H1 (cell line): ENCODE data around the gene CTF1. TPM values are rescaled to one million over a fixed set of nuclear protein-coding genes. Genes with fewer than 3 reads are reported as not detected.

ENCODE experiments used
- CTCF ChIA-PET: fragments of 300-600 bp; sonication (Branson Sonifier 250); formaldehyde crosslinking; loops from one replicate; lab custom pipeline; 2021; ENCODE audit not compliant: partially characterized antibody; lab: Charles Lee
- POLR2A ChIA-PET: fragments of 300-600 bp; sonication (Branson Sonifier 250); formaldehyde crosslinking; loops from one replicate; lab custom pipeline; 2021; ENCODE audit warnings: inconsistent platforms; ENCODE audit not compliant: partially characterized antibody; lab: Charles Lee
- DNase-seq, 2 experiments: peaks; one replicate each; pipeline versions ENCODE4 v3.0.0 to v3.0.0-alpha.2; 2010 to 2022; ENCODE audit warnings: low spot score in 2 of 2, low read depth in 1 of 2, mixed read lengths in 1 of 2
- FAIRE-seq: peaks from 2 replicates; lab custom pipeline; 2011; peaks lifted over from hg19 to GRCh38; lab: Jason Lieb, UNC
- H2AFZ ChIP-seq: 2 replicates; pipeline ENCODE4 v1.8.1; 2012; ENCODE audit warnings: low read length, inconsistent platforms
- H2AK5ac ChIP-seq: 2 replicates; pipeline ENCODE4 v1.6.1; 2013; ENCODE audit warnings: low read depth, low read length
- H2BK120ac ChIP-seq: replicated peaks from 2 replicates; pipeline ENCODE3; 2013; ENCODE audit warnings: low read depth, low read length, inconsistent platforms
- H2BK12ac ChIP-seq: 2 replicates; pipeline ENCODE4 v1.6.1; 2013; ENCODE audit warnings: low read depth, low read length
- H2BK15ac ChIP-seq: 2 replicates; pipeline ENCODE4 v1.6.1; 2013; ENCODE audit warnings: low read length
- H2BK20ac ChIP-seq: 2 replicates; pipeline ENCODE4 v1.6.1; 2013; ENCODE audit warnings: low read length
- H2BK5ac ChIP-seq: 2 replicates; pipeline ENCODE4 v1.6.1; 2013; ENCODE audit warnings: low read depth, low read length
- H3K14ac ChIP-seq: 2 replicates; pipeline ENCODE4 v1.6.1; 2013; ENCODE audit warnings: inconsistent platforms; ENCODE audit not compliant: insufficient read length
- H3K18ac ChIP-seq: 2 replicates; pipeline ENCODE4 v1.6.1; 2013; ENCODE audit warnings: low read length; ENCODE audit errors: extremely low read depth
- H3K23ac ChIP-seq: 2 replicates; pipeline ENCODE4 v1.6.1; 2013; ENCODE audit warnings: inconsistent platforms; ENCODE audit not compliant: insufficient read length
- H3K23me2 ChIP-seq: 2 replicates; pipeline ENCODE4 v1.6.1; 2013; ENCODE audit warnings: low read depth, low read length
- H3K27ac ChIP-seq: 2 replicates; pipeline ENCODE4 v1.6.1; 2011; ENCODE audit warnings: low read depth, low read length, inconsistent platforms
- H3K27me3 ChIP-seq, 4 experiments: replicated peaks in 1 of 4; 1 replicate in 1 of 4; 2 replicates in 3 of 4; pipeline versions ENCODE4 v1.6.1 to v1.8.1; 2011 to 2013; ENCODE audit warnings: low read length in 3 of 4, mild to moderate bottlenecking in 3 of 4, inconsistent platforms in 2 of 4, mixed read lengths in 2 of 4, moderate library complexity in 1 of 4; ENCODE audit not compliant: control insufficient read depth in 3 of 4, insufficient read depth in 3 of 4; ENCODE audit errors: extremely low read depth in 1 of 4
- H3K36me3 ChIP-seq, 4 experiments: 2 replicates each; pipeline versions ENCODE4 v1.6.1 to v1.8.1; 2011 to 2013; ENCODE audit warnings: mild to moderate bottlenecking in 4 of 4, low read length in 3 of 4, moderate library complexity in 2 of 4, control low read depth in 1 of 4, inconsistent platforms in 1 of 4; ENCODE audit not compliant: insufficient read depth in 4 of 4, control insufficient read depth in 2 of 4
- H3K4ac ChIP-seq: replicated peaks from 2 replicates; pipeline ENCODE3; 2013; ENCODE audit warnings: low read length, low read depth, mixed read lengths, inconsistent platforms; ENCODE audit not compliant: insufficient read length
- H3K4me1 ChIP-seq, 4 experiments: replicated peaks in 1 of 4; 1 replicate in 1 of 4; 2 replicates in 3 of 4; pipeline versions ENCODE4 v1.6.1 to v1.8.1; 2011 to 2013; ENCODE audit warnings: low read length in 3 of 4, inconsistent platforms in 2 of 4, mixed read lengths in 1 of 4; ENCODE audit not compliant: insufficient read depth in 4 of 4, control insufficient read depth in 3 of 4
- H3K4me2 ChIP-seq, 2 experiments: 2 replicates each; pipeline versions ENCODE4 v1.6.1 to v1.8.1; 2011 to 2013; ENCODE audit warnings: low read depth in 2 of 2, low read length in 2 of 2, control low read depth in 1 of 2, inconsistent platforms in 1 of 2, mild to moderate bottlenecking in 1 of 2; ENCODE audit not compliant: insufficient read depth in 1 of 2
- H3K4me3 ChIP-seq, 4 experiments: fragments of 200-600, 300-600 bp in 1 of 4; sonication (generic), shearing (Covaris generic), sonication (Bioruptor Twin) in 1 of 4; 2 replicates each; pipeline versions ENCODE4 v1.5.1 to v1.8.1; 2011 to 2016; ENCODE audit warnings: low read length in 4 of 4, low read depth in 3 of 4, control low read depth in 2 of 4, inconsistent platforms in 2 of 4, mild to moderate bottlenecking in 2 of 4, mixed read lengths in 1 of 4, moderate library complexity in 1 of 4; ENCODE audit not compliant: insufficient read depth in 2 of 4; ENCODE audit errors: extremely low read depth in 1 of 4
- H3K56ac ChIP-seq: replicated peaks from 2 replicates; pipeline ENCODE3; 2013; ENCODE audit warnings: low read depth, mild to moderate bottlenecking, mixed read lengths, low read length, inconsistent platforms; ENCODE audit not compliant: insufficient read length
- H3K79me1 ChIP-seq: 2 replicates; pipeline ENCODE4 v1.6.1; 2013; ENCODE audit warnings: low read depth, low read length, control low read depth
- H3K79me2 ChIP-seq, 2 experiments: 2 replicates each; pipeline versions ENCODE4 v1.6.1 to v1.8.1; 2012 to 2013; ENCODE audit warnings: low read length in 2 of 2, mild to moderate bottlenecking in 2 of 2, inconsistent platforms in 1 of 2; ENCODE audit not compliant: insufficient read depth in 2 of 2, control insufficient read depth in 1 of 2
- H3K9ac ChIP-seq, 4 experiments: replicated peaks in 1 of 4; 1 replicate in 1 of 4; 2 replicates in 3 of 4; pipeline versions ENCODE4 v1.6.1 to v1.8.1; 2011 to 2013; ENCODE audit warnings: low read depth in 3 of 4, low read length in 3 of 4, control low read depth in 2 of 4, mild to moderate bottlenecking in 2 of 4, moderate library complexity in 2 of 4, inconsistent platforms in 1 of 4; ENCODE audit errors: extremely low read depth in 1 of 4
- H3K9me3 ChIP-seq, 2 experiments: 2 replicates each; pipeline versions ENCODE4 v1.6.1 to v1.8.1; 2012 to 2013; ENCODE audit warnings: mild to moderate bottlenecking in 2 of 2, moderate library complexity in 2 of 2, control low read depth in 1 of 2, inconsistent platforms in 1 of 2, low read depth in 1 of 2, low read length in 1 of 2, mixed read lengths in 1 of 2; ENCODE audit not compliant: insufficient read depth in 2 of 2
- H4K20me1 ChIP-seq, 2 experiments: replicated peaks in 1 of 2; 2 replicates each; pipeline versions ENCODE3 to v1.8.1; 2011 to 2013; ENCODE audit warnings: inconsistent platforms in 2 of 2, low read length in 2 of 2, mild to moderate bottlenecking in 1 of 2; ENCODE audit not compliant: insufficient read depth in 2 of 2, control insufficient read depth in 1 of 2
- H4K5ac ChIP-seq: 2 replicates; pipeline ENCODE4 v1.6.1; 2013; ENCODE audit warnings: low read length, low read depth, mixed read lengths, inconsistent platforms; ENCODE audit not compliant: insufficient read length
- H4K8ac ChIP-seq: 2 replicates; pipeline ENCODE4 v1.8.0; 2013; ENCODE audit warnings: mild to moderate bottlenecking, moderate library complexity, low read length, inconsistent platforms; ENCODE audit not compliant: insufficient read depth; ENCODE audit errors: extremely low read depth
- H4K91ac ChIP-seq: replicated peaks from 2 replicates; pipeline ENCODE3; 2013; ENCODE audit warnings: low read length, mixed read lengths, inconsistent platforms; ENCODE audit not compliant: insufficient read length
- BCL11A ChIP-seq, 2 experiments: IDR thresholded peaks; one replicate each; pipeline ENCODE4 v1.6.1; 2011; ENCODE audit warnings: low read depth in 2 of 2, low read length in 2 of 2, mild to moderate bottlenecking in 2 of 2
- HDAC2 ChIP-seq, 2 experiments: fragments of 300-600 bp in 1 of 2; sonication (generic) in 1 of 2; IDR thresholded peaks; 2 replicates each; pipeline ENCODE4 v1.6.1; 2011 to 2012; ENCODE audit warnings: low read depth in 2 of 2, low read length in 2 of 2, mild to moderate bottlenecking in 2 of 2, moderate library complexity in 2 of 2, borderline replicate concordance in 1 of 2, inconsistent platforms in 1 of 2
- PHF8 ChIP-seq: fragments of 200-600 bp; sonication (generic); conservative IDR thresholded peaks from 2 replicates; pipeline ENCODE4 v1.7.1; 2012; ENCODE audit warnings: low read depth, mild to moderate bottlenecking, inconsistent platforms, low read length, moderate library complexity
- SAP30 ChIP-seq: fragments of 300-600 bp; sonication (generic); IDR thresholded peaks from 2 replicates; pipeline ENCODE4 v1.7.1; 2012; ENCODE audit warnings: low read length, moderate library complexity, mild to moderate bottlenecking, inconsistent platforms; ENCODE audit not compliant: insufficient read depth, insufficient replicate concordance
- SP2 ChIP-seq: IDR thresholded peaks from 2 replicates; pipeline ENCODE4 v1.6.1; 2012; ENCODE audit warnings: mild to moderate bottlenecking, low read length, inconsistent platforms
- ZNF274 ChIP-seq: IDR thresholded peaks from 2 replicates; pipeline ENCODE4 v1.7.0; 2012; ENCODE audit warnings: low read length, borderline replicate concordance; ENCODE audit errors: extremely low read depth
- WGBS, 2 experiments: shearing (Covaris generic) in 1 of 2; methylation state at CpG; one replicate each; pipeline versions ENCODE4 v1.1.6 to v1.1.7; 2013 to 2015; ENCODE audit warnings: low lambda C conversion rate in 2 of 2, mixed read lengths in 2 of 2, inconsistent platforms in 1 of 2, low coverage in 1 of 2, missing lambda C conversion rate in 1 of 2; ENCODE audit not compliant: insufficient replicate concordance in 2 of 2, insufficient coverage in 1 of 2, insufficient read length in 1 of 2; ENCODE audit errors: extremely low coverage in 1 of 2, missing lambda C conversion rate in 1 of 2; 5-methylcytosine and 5-hydroxymethylcytosine counted together
- polyA plus RNA-seq, 7 experiments: library from polyadenylated mRNA; depleted of rRNA in 3 of 7; stranded (reverse) in 5 of 7; unstranded in 2 of 7; fragments of >200 nt in 5 of 7; fragments of 200-250 nt in 2 of 7; gene quantifications; 1 replicate in 5 of 7; 2 replicates in 1 of 7; 4 replicates in 1 of 7; pipeline versions ENCODE4 v1.2.1 to v1.2.3, GENCODE V29; 2011 to 2013; ENCODE audit warnings: missing spikeins in 2 of 7, mixed read lengths in 2 of 7
- total RNA-seq: library from RNA; stranded (reverse); fragmentation: NEBNext Ultra II Directional; extraction: Animal tissue kit (Norgen Biotek cat#: 25700); gene quantifications from 2 replicates; pipeline ENCODE4 v1.2.1, GENCODE V29; 2021

The CTF1 gene
- total and polyA plus RNA-seq, 2 of the 8 experiments (the other 6 are each of a cell fraction or from before 2014, with no cell fraction given): 0.97 to 3.4 TPM

- Histone ChIP-seq H4K8ac (no peak overlapping the region), H3K23ac (no peak overlapping the region), H3K14ac (no peak overlapping the region), H3K4ac (no peak overlapping the region), H2BK12ac (no peak overlapping the region), H4K5ac (no peak overlapping the region), H3K27ac (no peak overlapping the region), H3K18ac (no peak overlapping the region), H3K4me1 (peaks cover 0 to 5% (median 1%) of the 10 kb centered on the region in 4 experiments; a peak in 2 of 7 replicates), H3K56ac (no peak overlapping the region), H2AK5ac (no peak overlapping the region), H3K4me2 (no peak overlapping the region), H2BK5ac (no peak overlapping the region), H3K79me2 (no peaks in the 10 kb centered on the region; a peak in 1 of 4 replicates), H2BK20ac (no peak overlapping the region), H3K4me3 (no peak overlapping the region), H2BK120ac (no peak overlapping the region), H3K36me3 (peaks cover 13 to 53% (median 31%) of the 10 kb centered on the region in 4 experiments; a peak in 7 of 8 replicates), H3K9me3 (no peaks in the 10 kb centered on the region), H3K79me1 (peaks cover 3% of the 10 kb centered on the region; the same call in 1 of the 2 replicates), H3K27me3 (no peaks in the 10 kb centered on the region), H4K20me1 (peaks cover 5 to 10% of the 10 kb centered on the region in 2 experiments), H3K9ac (no peak overlapping the region), H2BK15ac (no peak overlapping the region), H2AFZ (no peak overlapping the region), H4K91ac (no peak overlapping the region), H3K23me2 (no peaks in the 10 kb centered on the region)
- FAIRE-seq: no peak
- POLR2A ChIA-PET: interaction anchor here (0.6 to 12.0 kb wide), 5 partner anchors 4 to 153 kb away, joined by 3 to 105 read pairs (median 7); partner anchors contain the start of genes CTF1, FBXL19 and ORAI3
- WGBS, 2 experiments: 78% methylated on average over 12 of the region's 12 CpGs; no CpG with 5 or more reads in 1 of the 2 experiments
- CTCF ChIA-PET: interaction anchor here (0.6 to 3.4 kb wide), 3 partner anchors 11 to 1282 kb away, joined by 3 to 31 read pairs (median 4); no protein-coding TSS in a partner anchor
- no peak for DNase-seq
- TF ChIP-seq PHF8: no peak
- TF ChIP-seq HDAC2 (IDR thresholded peaks at IDR 0.05; ENCODE audit: borderline replicate concordance in 1 of 2, low read depth in 2 of 2, low read length in 2 of 2): no peak
- TF ChIP-seq BCL11A (IDR thresholded peaks at IDR 0.05; ENCODE audit: low read depth in 2 of 2, low read length in 2 of 2): no peak
- TF ChIP-seq SP2: no peak
- no peak for TF ChIP-seq ZNF274
- TF ChIP-seq SAP30: no peak
Measured at GRCh38 chr16:30931068-30931650, 34.7 kb downstream of the CTF1 start.
